ENCODE results near the gene ZSCAN5B. TPM values are rescaled to one million over a fixed set of nuclear protein-coding genes. Genes with fewer than 3 reads are reported as not detected.
A peak's percentile ranks its signal among the peaks of the same experiment; 100 is the strongest.

Gene ZSCAN5B
- polyA plus RNA-seq, 2 of the 4 experiments (the other 2 are of a cell fraction): not detected

DNA sequence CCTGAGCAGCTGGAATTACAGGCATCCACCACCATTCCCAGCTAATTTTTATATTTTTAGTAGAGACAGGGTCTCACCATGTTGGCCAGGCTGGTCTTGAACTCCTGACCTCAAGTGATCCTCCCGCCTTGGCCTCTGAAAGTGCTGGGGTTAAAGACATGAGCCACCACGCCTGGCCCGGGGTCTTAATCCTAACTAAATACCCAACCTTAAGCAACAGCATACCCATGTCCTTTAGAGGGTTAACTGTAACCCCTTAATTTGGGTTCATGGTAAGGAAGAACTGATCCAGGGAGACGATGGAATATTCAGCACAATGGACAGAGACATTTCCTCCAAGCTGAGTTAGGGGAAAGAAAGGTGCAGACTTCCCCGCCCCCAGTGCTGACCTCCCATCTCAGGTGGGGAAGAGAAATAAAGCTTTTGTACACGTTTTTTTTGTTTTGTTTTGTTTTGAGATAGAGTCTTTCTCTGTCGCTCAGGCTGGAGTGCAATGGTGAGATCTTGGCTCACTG, 30.5 kb downstream of the ZSCAN5B start (continued):
- peak; percentile 87 for TF ChIP-seq REST (IDR thresholded peaks at IDR 0.05)
- TF ChIP-seq CBX8 (IDR thresholded peaks at IDR 0.05): no peak
- no peak for TF ChIP-seq NPAS2 (CRISPR knock-in tag; IDR thresholded peaks at IDR 0.05; ENCODE audit: borderline replicate concordance)
- TF ChIP-seq EHMT2 (IDR thresholded peaks at IDR 0.05; ENCODE audit: low read depth): peak; percentile 47; the same call in 1 of the 2 replicates
- no peak for TF ChIP-seq HES2 (IDR thresholded peaks at IDR 0.05)

- WGBS (ENCODE audit: missing lambda C conversion rate): 92% methylated on average over 13 of the region's 13 CpGs
- TF ChIP-seq KDM5A (IDR thresholded peaks at IDR 0.05) (no peak), CHD2 (IDR thresholded peaks at IDR 0.05; ENCODE audit: low read length, partially characterized antibody) (no peak), GATA3 (IDR thresholded peaks at IDR 0.05; ENCODE audit: borderline replicate concordance) (no peak)
- Histone ChIP-seq H3K4me2 (no peak overlapping the region), H3K9me3 (no peaks in the 10 kb centered on the region; the same call in 2 of the 3 replicates), H3K27ac (no peak overlapping the region), H3K4me3 (no peak overlapping the region), H3K4me1 (no peaks in the 10 kb centered on the region)
- ATAC-seq: peak; percentile 20 to 41; a peak in 4 of 6 replicates
- ChIA-PET CTCF (interaction anchor here (1.0 to 1.1 kb wide), 2 partner anchors 9 to 16 kb away, joined by 3 read pairs; no protein-coding TSS in a partner anchor), POLR2A (no interaction called here)
- DNase-seq (ENCODE audit: low read depth in 1 of 2, low spot score in 1 of 2): no peak
- FAIRE-seq: no peak
These were observed 34.5 kb downstream of the ZSCAN5B start for GRCh38 chr19:56163097-56163496.

GRCh38 chr19:56162258-56162657, 35.3 kb downstream of the ZSCAN5B start:
- ATAC-seq: peak in 1 of 2 experiments; percentile 36; a peak in 2 of 6 replicates
- no peaks in the 10 kb centered on the region for H3K4me1 ChIP-seq
- CTCF ChIA-PET: interaction anchor here (0.7 to 1.1 kb wide), 3 partner anchors 8 to 30 kb away, joined by 3 to 5 read pairs (median 3); no protein-coding TSS in a partner anchor
- no peak for TF ChIP-seq CHD2 (IDR thresholded peaks at IDR 0.05; ENCODE audit: low read length, partially characterized antibody)
- no peak for TF ChIP-seq CBX2 (IDR thresholded peaks at IDR 0.05; ENCODE audit: borderline replicate concordance, low read depth)
- no peak for TF ChIP-seq ZSCAN20 (CRISPR knock-in tag; IDR thresholded peaks at IDR 0.05)
- H3K9me3 ChIP-seq: no peaks in the 10 kb centered on the region; the same call in 2 of the 3 replicates
- DNase-seq (ENCODE audit: low read depth in 1 of 2, low spot score in 1 of 2): no peak
- H3K4me3 ChIP-seq: no peak overlapping the region
- no peak for FAIRE-seq
- POLR2A ChIA-PET: no interaction called here
- H3K27ac ChIP-seq: no peak overlapping the region
- WGBS (ENCODE audit: missing lambda C conversion rate): 73% methylated on average over 9 of the region's 9 CpGs
- no peak overlapping the region for H3K4me2 ChIP-seq

- Histone ChIP-seq H3K4me2 (no peak overlapping the region), H3K4me3 (no peak overlapping the region), H3K27ac (no peak overlapping the region), H3K9me3 (no peaks in the 10 kb centered on the region; the same call in 2 of the 3 replicates), H3K4me1 (no peaks in the 10 kb centered on the region)
- CTCF ChIA-PET: interaction anchor here (0.9 to 1.1 kb wide), 2 partner anchors 9 to 12 kb away, joined by 3 read pairs; no protein-coding TSS in a partner anchor
- no peak for FAIRE-seq
- 96% methylated on average over 11 of the region's 11 CpGs for WGBS (ENCODE audit: missing lambda C conversion rate)
- peak in 1 of 2 experiments; percentile 18; a peak in 1 of 6 replicates for ATAC-seq
- POLR2A ChIA-PET: no interaction called here
- no peak for DNase-seq (ENCODE audit: low read depth in 1 of 2, low spot score in 1 of 2)
- TF ChIP-seq POLR2A (IDR thresholded peaks at IDR 0.05; ENCODE audit: low read length): no peak
- no peak for TF ChIP-seq EP300 (IDR thresholded peaks at IDR 0.05)
- TF ChIP-seq RFX5 (IDR thresholded peaks at IDR 0.05): no peak
- no peak for TF ChIP-seq SREBF2 (IDR thresholded peaks at IDR 0.05)
- no peak for TF ChIP-seq TFCP2L1 (CRISPR knock-in tag; IDR thresholded peaks at IDR 0.05)
- no peak for TF ChIP-seq HEYL (CRISPR knock-in tag; IDR thresholded peaks at IDR 0.05)
- TF ChIP-seq PBX3 (IDR thresholded peaks at IDR 0.05): no peak
- no peak for TF ChIP-seq RCOR1 (IDR thresholded peaks at IDR 0.05; ENCODE audit: low read depth, low read length)
- no peak for TF ChIP-seq RARB (CRISPR knock-in tag; IDR thresholded peaks at IDR 0.05)
- TF ChIP-seq CHD2 (IDR thresholded peaks at IDR 0.05; ENCODE audit: low read length, partially characterized antibody): no peak
- no peak for TF ChIP-seq REST (IDR thresholded peaks at IDR 0.05)
- TF ChIP-seq PHF8 (IDR thresholded peaks at IDR 0.05; ENCODE audit: borderline replicate concordance, low read depth): no peak
- TF ChIP-seq HOXB5 (CRISPR knock-in tag; IDR thresholded peaks at IDR 0.05): no peak
These were observed 36.0 kb downstream of the ZSCAN5B start for GRCh38 chr19:56161534-56161933.
